Activated gamma-delta T cell treated with Interleukin-2 at 50 U/mL for 16 hours (primary cell): ENCODE measurements around the gene PDZRN3.

Experiments
- DNase-seq: peaks from one replicate; pipeline ENCODE4 v3.0.0-alpha.2; 2020

PDZRN3 gene

GRCh38 chr3:73409138-73409763 lies 215.5 kb downstream of the PDZRN3 start:
- DNase-seq, result no peak

DNA sequence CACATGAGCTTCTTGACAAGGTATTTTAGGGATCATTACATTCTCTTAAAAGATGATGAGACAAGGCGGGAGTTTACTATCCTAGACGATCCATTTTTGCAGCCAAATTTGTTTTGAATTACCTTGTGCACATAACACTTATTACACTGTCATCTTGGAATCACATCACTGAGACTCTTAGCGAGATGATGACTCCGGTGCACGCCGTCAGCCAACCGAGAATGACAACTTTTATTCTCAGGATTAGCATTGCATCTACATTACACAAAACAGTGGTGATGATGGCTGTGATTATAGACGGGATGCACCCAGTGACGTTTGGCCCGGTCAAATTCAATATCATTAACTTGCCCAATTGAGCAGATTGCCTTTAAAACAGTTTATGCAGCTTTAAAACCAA lies 216.1 kb downstream of the PDZRN3 start:
- DNase-seq, result no peak

GRCh38 chr3:73407577-73407976 lies 217.2 kb downstream of the PDZRN3 start:
- no peak for DNase-seq

DNA sequence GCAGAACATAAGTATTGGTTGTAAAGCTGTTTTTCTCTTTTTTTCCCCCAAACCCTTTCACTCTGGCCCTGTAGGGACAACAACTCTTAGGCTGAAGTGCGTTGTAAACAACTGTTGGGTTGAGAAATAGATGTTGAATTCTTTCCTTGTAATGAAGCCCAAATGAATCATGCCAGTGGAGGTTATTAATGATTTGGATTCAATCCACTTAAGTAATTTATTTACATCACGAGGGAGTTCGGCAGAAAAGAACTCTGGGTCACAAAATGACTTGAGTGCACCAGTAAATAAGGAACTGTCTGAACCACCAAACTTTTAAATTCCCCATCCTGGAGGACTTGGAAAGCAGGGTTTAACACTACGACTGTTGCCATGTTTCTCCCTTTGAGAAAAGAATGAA lies 218.9 kb downstream of the PDZRN3 start:
- no peak for DNase-seq

DNA sequence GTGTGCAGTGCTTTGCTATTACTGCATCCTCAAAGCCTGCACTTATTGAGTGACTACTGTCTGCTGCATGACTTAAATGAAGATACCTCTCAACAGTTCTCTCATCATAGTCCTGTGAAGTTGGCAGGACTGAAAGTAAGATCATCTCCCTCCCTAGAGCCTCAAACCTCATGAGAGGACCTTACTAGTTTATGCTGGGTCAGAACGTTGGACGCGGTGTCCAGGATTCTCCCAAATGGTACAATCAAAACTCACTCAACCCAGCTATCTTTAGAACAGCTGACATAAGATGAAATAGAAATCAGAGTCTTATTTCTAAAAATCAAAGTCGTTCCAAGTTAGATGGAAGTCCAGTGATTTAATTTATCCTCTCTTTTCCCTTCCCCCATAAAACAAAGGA lies 219.7 kb downstream of the PDZRN3 start:
- no peak for DNase-seq

- DNase-seq, result no peak
These were observed 220.3 kb downstream of the PDZRN3 start for GRCh38 chr3:73404435-73404834.

- DNase-seq, result no peak
These were observed 221.3 kb downstream of the PDZRN3 start for GRCh38 chr3:73403444-73403843.

- no peak for DNase-seq
These were observed 223.0 kb downstream of the PDZRN3 start for GRCh38 chr3:73401616-73402279.

GRCh38 chr3:73401059-73401458 lies 223.7 kb downstream of the PDZRN3 start:
- no peak for DNase-seq

DNA sequence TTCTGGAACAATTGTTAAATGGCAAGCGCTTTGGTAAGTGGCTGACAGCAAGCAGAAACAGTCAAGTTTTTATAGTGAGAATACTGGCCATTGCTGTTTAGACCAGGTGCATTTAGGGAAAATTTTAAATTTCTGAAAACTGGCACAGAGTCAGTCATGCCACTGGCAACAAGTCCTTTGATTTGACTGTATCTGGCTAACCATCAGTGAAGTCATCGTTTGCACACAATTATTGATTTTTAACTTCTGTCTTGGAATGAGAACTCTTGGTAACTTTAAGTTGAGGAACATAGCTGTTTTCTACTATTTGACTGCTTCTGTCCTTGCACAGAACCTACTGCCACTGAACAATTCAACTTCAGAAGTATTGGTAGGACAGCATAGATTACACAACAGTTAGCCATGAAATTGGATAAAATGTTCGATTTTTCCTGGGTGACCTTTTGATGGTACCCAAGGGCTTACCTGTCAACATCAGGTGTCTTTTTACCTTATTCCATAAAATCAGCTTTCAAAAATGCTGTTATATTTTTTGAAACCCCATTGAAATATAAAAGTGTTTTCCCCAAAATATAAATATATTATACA lies 225.0 kb downstream of the PDZRN3 start:
- no peak for DNase-seq

DNA sequence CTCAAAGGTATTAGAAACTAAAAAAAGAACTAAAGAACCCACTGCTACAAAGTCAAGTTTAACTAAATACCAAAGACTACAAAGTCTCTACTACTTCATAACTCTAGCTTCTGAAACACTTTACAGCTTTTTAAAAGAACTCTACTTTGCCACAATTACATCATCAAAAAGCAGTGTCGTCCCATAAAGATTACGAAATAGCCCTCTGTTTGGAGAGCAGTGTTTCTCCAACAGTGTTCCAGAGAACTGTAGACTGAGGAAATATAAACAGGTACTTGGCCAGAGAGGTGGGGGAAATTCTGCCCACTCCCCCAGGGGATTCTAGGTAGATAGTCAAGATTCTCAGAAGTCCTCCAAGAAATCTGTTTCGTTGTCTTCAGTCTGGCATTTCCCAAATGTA lies 225.6 kb downstream of the PDZRN3 start:
- no peak for DNase-seq

- no peak for DNase-seq
These were observed 226.7 kb downstream of the PDZRN3 start for GRCh38 chr3:73398084-73398483.

- no peak for DNase-seq
These were observed 230.5 kb downstream of the PDZRN3 start for GRCh38 chr3:73394240-73394639.

DNA sequence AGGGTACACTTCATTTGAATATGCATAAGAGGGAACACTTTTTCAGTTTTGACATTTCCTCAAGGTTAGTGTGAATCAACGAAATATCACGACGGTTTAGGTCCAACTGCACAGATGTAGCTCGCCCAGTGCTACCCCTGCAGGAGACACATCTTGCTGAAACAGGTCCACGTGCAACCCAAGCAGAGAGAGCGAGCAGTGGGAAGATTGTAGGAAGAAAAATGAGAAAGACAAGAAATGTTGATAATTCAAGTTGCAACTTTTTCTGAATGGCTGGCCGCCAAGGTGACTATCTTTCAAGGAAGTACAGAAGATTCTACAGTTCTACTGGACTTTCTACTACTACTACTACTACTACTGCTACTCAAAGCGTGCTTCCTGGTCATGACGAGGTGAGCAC lies 231.7 kb downstream of the PDZRN3 start:
- no peak for DNase-seq

DNA sequence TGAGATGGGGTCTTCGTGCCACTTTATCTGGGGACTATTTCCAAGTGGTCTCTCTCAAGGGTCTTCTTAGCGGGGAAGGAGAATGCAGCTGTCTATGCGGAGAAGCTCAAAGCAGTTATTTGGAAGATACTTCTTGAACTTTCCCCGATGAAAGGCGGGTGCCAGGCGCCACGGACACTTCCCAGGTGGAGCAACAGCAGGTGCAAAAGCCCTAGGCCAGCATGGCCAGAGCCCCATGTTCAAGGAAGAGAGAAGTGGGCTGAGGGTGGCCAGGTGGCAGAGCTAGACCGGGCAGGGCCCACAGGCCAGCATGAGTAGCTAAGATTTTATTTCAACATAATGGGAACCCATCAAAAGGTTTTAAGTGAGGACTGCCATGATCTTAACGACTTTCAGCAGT lies 232.8 kb downstream of the PDZRN3 start:
- no peak for DNase-seq

GRCh38 chr3:73389928-73390327 lies 234.8 kb downstream of the PDZRN3 start:
- DNase-seq, result no peak

GRCh38 chr3:73389117-73389813 lies 235.5 kb downstream of the PDZRN3 start:
- DNase-seq, result no peak

DNA sequence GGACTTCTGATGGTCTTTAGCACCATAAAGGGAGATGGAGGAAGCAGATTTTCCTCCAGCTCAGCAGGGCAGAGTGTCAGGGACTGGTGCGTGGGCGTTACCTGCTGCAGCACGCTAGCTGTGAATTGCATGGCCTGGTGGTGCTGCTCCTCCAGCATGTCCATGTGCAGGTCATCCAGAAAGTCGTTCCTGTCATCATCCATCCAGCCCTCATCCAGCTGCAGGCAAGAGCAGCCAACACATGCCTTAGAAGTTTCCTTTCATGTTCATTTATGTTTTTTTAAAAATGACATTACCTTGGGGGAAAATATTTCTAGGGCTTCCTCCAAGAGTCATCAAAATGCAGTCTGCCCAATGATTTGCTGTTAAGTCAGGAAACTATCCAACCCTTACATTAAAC lies 239.2 kb downstream of the PDZRN3 start:
- DNase-seq, result no peak

DNA sequence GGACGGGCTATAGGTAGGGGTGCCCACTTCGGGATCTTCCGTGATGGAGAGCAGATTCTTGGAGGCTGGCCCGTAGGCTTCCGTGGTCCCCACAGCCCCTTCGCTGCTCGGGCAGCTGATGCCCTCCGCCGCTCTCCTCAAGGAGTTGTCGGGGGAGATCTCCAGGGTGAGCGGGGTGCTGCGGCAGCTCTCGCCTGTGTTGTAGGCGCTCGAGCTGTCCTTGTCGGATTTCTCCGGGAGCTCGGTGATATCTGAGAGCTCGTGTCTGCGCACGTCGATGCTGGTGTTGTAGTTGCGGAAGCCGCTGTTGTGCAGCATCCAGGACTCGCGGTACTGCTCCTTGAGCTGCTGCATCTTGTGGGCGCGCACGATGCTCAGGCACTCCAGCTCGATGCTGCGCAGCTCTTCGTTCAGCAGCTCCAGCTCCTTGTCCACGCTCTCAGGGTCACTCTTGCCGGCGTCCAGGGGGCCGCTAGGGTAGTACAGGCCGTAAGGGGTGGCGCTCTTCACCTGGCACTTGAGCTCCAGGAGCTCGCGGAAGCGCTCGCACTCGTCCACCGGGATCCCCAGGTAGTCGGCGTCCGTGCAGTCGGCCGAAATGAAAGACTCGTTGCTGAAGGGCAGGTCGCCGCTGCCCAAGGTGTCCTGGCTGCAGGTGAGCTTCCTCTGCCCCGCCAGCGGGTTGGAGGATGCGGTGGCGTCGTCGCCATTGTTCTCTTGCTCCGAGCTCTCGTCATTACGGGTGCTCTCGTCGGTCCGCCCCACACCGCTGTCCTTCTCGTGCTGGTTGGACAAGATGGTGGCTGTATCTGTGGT lies 240.4 kb downstream of the PDZRN3 start:
- no peak for DNase-seq

- DNase-seq, result no peak
These were observed 241.2 kb downstream of the PDZRN3 start for GRCh38 chr3:73383470-73384049.

DNA sequence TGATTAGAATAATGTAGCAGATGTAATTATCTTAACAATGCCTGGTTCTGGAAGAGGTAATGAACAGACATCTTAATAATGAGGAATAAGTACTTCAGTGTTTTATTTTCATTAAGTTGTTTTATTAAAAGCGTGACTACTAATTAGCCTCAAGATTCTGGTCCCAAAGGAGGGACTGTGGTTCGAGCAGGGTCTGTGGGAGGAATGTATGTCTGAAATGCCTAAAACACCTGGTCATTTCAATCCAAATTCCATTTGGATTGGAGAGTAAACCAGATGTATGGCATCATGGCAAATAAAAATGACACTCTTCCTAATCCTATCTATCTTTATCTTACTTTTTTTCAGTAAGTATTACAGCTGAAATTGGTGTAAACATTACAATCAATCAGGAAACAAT lies 243.2 kb downstream of the PDZRN3 start:
- DNase-seq, result no peak

GRCh38 chr3:73380735-73381532 lies 243.8 kb downstream of the PDZRN3 start:
- DNase-seq, result no peak
